Measurements from ENCODE around the gene RNF220.
"Not testable (repeated sequence)": the region's sequence is repeated elsewhere in the genome, so short reads cannot be mapped to it uniquely, and the experiment has no call there.

The RNF220 gene

GRCh38 chr1:44653107-44653964, 248.3 kb downstream of the RNF220 start:
- peaks cover 28% of the 10 kb centered on the region for H3K36me3 ChIP-seq (ENCODE audit: control insufficient read depth, insufficient read depth, low read length)

GRCh38 chr1:44654621-44655187, 249.6 kb downstream of the RNF220 start:
- H3K9ac ChIP-seq (ENCODE audit: low read length) = no peak overlapping the region
- H3K27ac ChIP-seq (ENCODE audit: low read depth, low read length) = no peak overlapping the region
- no peaks in the 10 kb centered on the region for H3K27me3 ChIP-seq (ENCODE audit: control insufficient read depth, insufficient read depth, low read length)
- no peaks in the 10 kb centered on the region for H3K4me1 ChIP-seq (ENCODE audit: control insufficient read depth, insufficient read depth, low read length)
- no peak overlapping the region for H3K4me3 ChIP-seq (ENCODE audit: low read length)
- H3K36me3 ChIP-seq (ENCODE audit: control insufficient read depth, insufficient read depth, low read length) = peaks cover 17% of the 10 kb centered on the region

More at GRCh38 chr1:44653107-44653964, 248.3 kb downstream of the RNF220 start:
- Histone ChIP-seq H3K4me3 (ENCODE audit: low read length) (no peak overlapping the region), H3K4me1 (ENCODE audit: control insufficient read depth, insufficient read depth, low read length) (no peaks in the 10 kb centered on the region), H3K27me3 (ENCODE audit: control insufficient read depth, insufficient read depth, low read length) (no peaks in the 10 kb centered on the region), H3K27ac (ENCODE audit: low read depth, low read length) (no peak overlapping the region), H3K9ac (ENCODE audit: low read length) (no peak overlapping the region)

GRCh38 chr1:44655609-44656008, 250.6 kb downstream of the RNF220 start:
- H3K9ac ChIP-seq (ENCODE audit: low read length) = no peak overlapping the region
- no peak overlapping the region for H3K4me3 ChIP-seq (ENCODE audit: low read length)
- no peaks in the 10 kb centered on the region for H3K27me3 ChIP-seq (ENCODE audit: control insufficient read depth, insufficient read depth, low read length)
- no peak overlapping the region for H3K27ac ChIP-seq (ENCODE audit: low read depth, low read length)
- peaks cover 10% of the 10 kb centered on the region for H3K36me3 ChIP-seq (ENCODE audit: control insufficient read depth, insufficient read depth, low read length)
- peaks cover 3% of the 10 kb centered on the region for H3K4me1 ChIP-seq (ENCODE audit: control insufficient read depth, insufficient read depth, low read length)

GRCh38 chr1:44659566-44659965, 254.5 kb downstream of the RNF220 start:
- Histone ChIP-seq H3K4me3 (ENCODE audit: low read length) (no peak overlapping the region), H3K9ac (ENCODE audit: low read length) (no peak overlapping the region), H3K4me1 (ENCODE audit: control insufficient read depth, insufficient read depth, low read length) (peaks cover 3% of the 10 kb centered on the region), H3K36me3 (ENCODE audit: control insufficient read depth, insufficient read depth, low read length) (peaks cover under 1% of the 10 kb centered on the region), H3K27me3 (ENCODE audit: control insufficient read depth, insufficient read depth, low read length) (no peaks in the 10 kb centered on the region), H3K27ac (ENCODE audit: low read depth, low read length) (no peak overlapping the region)

- H3K27ac ChIP-seq (ENCODE audit: low read depth, low read length) = no peak overlapping the region
Measured at GRCh38 chr1:44660176-44660575, 255.1 kb downstream of the RNF220 start.

GRCh38 chr1:44661781-44662682, 257.0 kb downstream of the RNF220 start:
- H3K27me3 ChIP-seq (ENCODE audit: control insufficient read depth, insufficient read depth, low read length) = no peaks in the 10 kb centered on the region
- H3K4me1 ChIP-seq (ENCODE audit: control insufficient read depth, insufficient read depth, low read length) = peaks cover 3% of the 10 kb centered on the region
- no peak overlapping the region for H3K4me3 ChIP-seq (ENCODE audit: low read length)
- H3K27ac ChIP-seq (ENCODE audit: low read depth, low read length) = no peak overlapping the region
- H3K36me3 ChIP-seq (ENCODE audit: control insufficient read depth, insufficient read depth, low read length) = no peaks in the 10 kb centered on the region
- no peak overlapping the region for H3K9ac ChIP-seq (ENCODE audit: low read length)

More at GRCh38 chr1:44660176-44660575, 255.1 kb downstream of the RNF220 start:
- no peak overlapping the region for H3K4me3 ChIP-seq (ENCODE audit: low read length)
- no peak overlapping the region for H3K9ac ChIP-seq (ENCODE audit: low read length)
- no peaks in the 10 kb centered on the region for H3K27me3 ChIP-seq (ENCODE audit: control insufficient read depth, insufficient read depth, low read length)
- H3K4me1 ChIP-seq (ENCODE audit: control insufficient read depth, insufficient read depth, low read length) = peaks cover 3% of the 10 kb centered on the region
- H3K36me3 ChIP-seq (ENCODE audit: control insufficient read depth, insufficient read depth, low read length) = no peaks in the 10 kb centered on the region

- H3K36me3 ChIP-seq (ENCODE audit: control insufficient read depth, insufficient read depth, low read length) = no peaks in the 10 kb centered on the region
- H3K27ac ChIP-seq (ENCODE audit: low read depth, low read length) = no peak overlapping the region
- H3K4me1 ChIP-seq (ENCODE audit: control insufficient read depth, insufficient read depth, low read length) = peaks cover 3% of the 10 kb centered on the region
- no peak overlapping the region for H3K9ac ChIP-seq (ENCODE audit: low read length)
- no peak overlapping the region for H3K4me3 ChIP-seq (ENCODE audit: low read length)
- H3K27me3 ChIP-seq (ENCODE audit: control insufficient read depth, insufficient read depth, low read length) = no peaks in the 10 kb centered on the region
Measured at GRCh38 chr1:44662683-44663030, 257.6 kb downstream of the RNF220 start.

GRCh38 chr1:44663417-44663816, 258.4 kb downstream of the RNF220 start:
- Histone ChIP-seq H3K27ac (ENCODE audit: low read depth, low read length) (no peak overlapping the region), H3K4me3 (ENCODE audit: low read length) (no peak overlapping the region), H3K4me1 (ENCODE audit: control insufficient read depth, insufficient read depth, low read length) (peaks cover 3% of the 10 kb centered on the region), H3K36me3 (ENCODE audit: control insufficient read depth, insufficient read depth, low read length) (no peaks in the 10 kb centered on the region), H3K27me3 (ENCODE audit: control insufficient read depth, insufficient read depth, low read length) (no peaks in the 10 kb centered on the region), H3K9ac (ENCODE audit: low read length) (no peak overlapping the region)

GRCh38 chr1:44664730-44665370, 259.8 kb downstream of the RNF220 start:
- no peak overlapping the region for H3K9ac ChIP-seq (ENCODE audit: low read length)
- no peaks in the 10 kb centered on the region for H3K27me3 ChIP-seq (ENCODE audit: control insufficient read depth, insufficient read depth, low read length)
- no peak overlapping the region for H3K4me3 ChIP-seq (ENCODE audit: low read length)
- H3K36me3 ChIP-seq (ENCODE audit: control insufficient read depth, insufficient read depth, low read length) = no peaks in the 10 kb centered on the region
- no peak overlapping the region for H3K27ac ChIP-seq (ENCODE audit: low read depth, low read length)
- peaks cover 2% of the 10 kb centered on the region for H3K4me1 ChIP-seq (ENCODE audit: control insufficient read depth, insufficient read depth, low read length)

- H3K27me3 ChIP-seq (ENCODE audit: control insufficient read depth, insufficient read depth, low read length) = not testable (repeated sequence)
Measured at GRCh38 chr1:44666719-44667118, 261.7 kb downstream of the RNF220 start.

GRCh38 chr1:44670751-44671640, 265.9 kb downstream of the RNF220 start:
- Histone ChIP-seq H3K4me3 (ENCODE audit: low read length) (no peak overlapping the region), H3K4me1 (ENCODE audit: control insufficient read depth, insufficient read depth, low read length) (peaks cover 8% of the 10 kb centered on the region), H3K9ac (ENCODE audit: low read length) (no peak overlapping the region), H3K36me3 (ENCODE audit: control insufficient read depth, insufficient read depth, low read length) (no peaks in the 10 kb centered on the region), H3K27ac (ENCODE audit: low read depth, low read length) (no peak overlapping the region), H3K27me3 (ENCODE audit: control insufficient read depth, insufficient read depth, low read length) (no peaks in the 10 kb centered on the region)

More at GRCh38 chr1:44666719-44667118, 261.7 kb downstream of the RNF220 start:
- not testable (repeated sequence) for H3K9ac ChIP-seq (ENCODE audit: low read length); H3K27ac ChIP-seq (ENCODE audit: low read depth, low read length); H3K36me3 ChIP-seq (ENCODE audit: control insufficient read depth, insufficient read depth, low read length); H3K4me3 ChIP-seq (ENCODE audit: low read length); H3K4me1 ChIP-seq (ENCODE audit: control insufficient read depth, insufficient read depth, low read length)

Measured in rectal smooth muscle tissue (tissue), 1 donor.